ENCODE data around the gene SRGAP2C.
"Not testable (repeated sequence)": the region's sequence is repeated elsewhere in the genome, so short reads cannot be mapped to it uniquely, and the experiment has no call there.

DNA sequence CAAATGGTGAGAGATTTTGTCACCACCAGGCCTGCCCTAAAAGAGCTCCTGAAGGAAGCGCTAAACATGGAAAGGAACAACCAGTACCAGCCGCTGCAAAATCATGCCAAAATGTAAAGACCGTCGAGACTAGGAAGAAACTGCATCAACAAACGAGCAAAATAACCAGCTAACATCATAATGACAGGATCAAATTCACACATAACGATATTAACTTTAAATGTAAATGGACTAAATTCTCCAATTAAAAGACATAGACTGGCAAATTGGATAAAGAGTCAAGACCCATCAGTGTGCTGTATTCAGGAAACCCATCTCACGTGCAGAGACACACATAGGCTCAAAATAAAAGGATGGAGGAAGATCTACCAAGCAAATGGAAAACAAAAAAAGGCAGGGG, 218.5 kb downstream of the SRGAP2C start:
- TF ChIP-seq KLF6 (CRISPR knock-in tag; IDR thresholded peaks at IDR 0.05); BHLHE40 (IDR thresholded peaks at IDR 0.05; ENCODE audit: low read length); KLF9 (CRISPR knock-in tag; IDR thresholded peaks at IDR 0.05; ENCODE audit: low read depth); GTF2F1 (IDR thresholded peaks at IDR 0.05; ENCODE audit: low read length); GATAD2A (CRISPR knock-in tag; IDR thresholded peaks at IDR 0.05); EHMT2 (IDR thresholded peaks at IDR 0.05; ENCODE audit: borderline replicate concordance, low read depth, low read length); SMC3 (IDR thresholded peaks at IDR 0.05; ENCODE audit: low read length): not testable (repeated sequence)
- TF ChIP-seq, protein P1, sequence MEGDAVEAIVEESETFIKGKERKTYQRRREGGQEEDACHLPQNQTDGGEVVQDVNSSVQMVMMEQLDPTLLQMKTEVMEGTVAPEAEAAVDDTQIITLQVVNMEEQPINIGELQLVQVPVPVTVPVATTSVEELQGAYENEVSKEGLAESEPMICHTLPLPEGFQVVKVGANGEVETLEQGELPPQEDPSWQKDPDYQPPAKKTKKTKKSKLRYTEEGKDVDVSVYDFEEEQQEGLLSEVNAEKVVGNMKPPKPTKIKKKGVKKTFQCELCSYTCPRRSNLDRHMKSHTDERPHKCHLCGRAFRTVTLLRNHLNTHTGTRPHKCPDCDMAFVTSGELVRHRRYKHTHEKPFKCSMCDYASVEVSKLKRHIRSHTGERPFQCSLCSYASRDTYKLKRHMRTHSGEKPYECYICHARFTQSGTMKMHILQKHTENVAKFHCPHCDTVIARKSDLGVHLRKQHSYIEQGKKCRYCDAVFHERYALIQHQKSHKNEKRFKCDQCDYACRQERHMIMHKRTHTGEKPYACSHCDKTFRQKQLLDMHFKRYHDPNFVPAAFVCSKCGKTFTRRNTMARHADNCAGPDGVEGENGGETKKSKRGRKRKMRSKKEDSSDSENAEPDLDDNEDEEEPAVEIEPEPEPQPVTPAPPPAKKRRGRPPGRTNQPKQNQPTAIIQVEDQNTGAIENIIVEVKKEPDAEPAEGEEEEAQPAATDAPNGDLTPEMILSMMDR (CRISPR knock-in tag; IDR thresholded peaks at IDR 0.05) = not testable (repeated sequence)
- TF ChIP-seq, protein P2, sequence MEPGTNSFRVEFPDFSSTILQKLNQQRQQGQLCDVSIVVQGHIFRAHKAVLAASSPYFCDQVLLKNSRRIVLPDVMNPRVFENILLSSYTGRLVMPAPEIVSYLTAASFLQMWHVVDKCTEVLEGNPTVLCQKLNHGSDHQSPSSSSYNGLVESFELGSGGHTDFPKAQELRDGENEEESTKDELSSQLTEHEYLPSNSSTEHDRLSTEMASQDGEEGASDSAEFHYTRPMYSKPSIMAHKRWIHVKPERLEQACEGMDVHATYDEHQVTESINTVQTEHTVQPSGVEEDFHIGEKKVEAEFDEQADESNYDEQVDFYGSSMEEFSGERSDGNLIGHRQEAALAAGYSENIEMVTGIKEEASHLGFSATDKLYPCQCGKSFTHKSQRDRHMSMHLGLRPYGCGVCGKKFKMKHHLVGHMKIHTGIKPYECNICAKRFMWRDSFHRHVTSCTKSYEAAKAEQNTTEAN (CRISPR knock-in tag; conservative IDR thresholded peaks at IDR 0.05) = not testable (repeated sequence)
